GM11168 (cell line): Measurements from ENCODE around the gene ABCG8.
"Not testable (repeated sequence)": the region's sequence is repeated elsewhere in the genome, so short reads cannot be mapped to it uniquely, and the experiment has no call there.

Experiments
- in situ Hi-C: fragments of 300-500 bp; cut with MboI; formaldehyde crosslinking; loops from one replicate; pipeline ENCODE4 v1.12.0; 2022; ENCODE audit warnings: low sequenced_read_pairs; ENCODE audit not compliant: unreplicated experiment

Gene ABCG8

DNA sequence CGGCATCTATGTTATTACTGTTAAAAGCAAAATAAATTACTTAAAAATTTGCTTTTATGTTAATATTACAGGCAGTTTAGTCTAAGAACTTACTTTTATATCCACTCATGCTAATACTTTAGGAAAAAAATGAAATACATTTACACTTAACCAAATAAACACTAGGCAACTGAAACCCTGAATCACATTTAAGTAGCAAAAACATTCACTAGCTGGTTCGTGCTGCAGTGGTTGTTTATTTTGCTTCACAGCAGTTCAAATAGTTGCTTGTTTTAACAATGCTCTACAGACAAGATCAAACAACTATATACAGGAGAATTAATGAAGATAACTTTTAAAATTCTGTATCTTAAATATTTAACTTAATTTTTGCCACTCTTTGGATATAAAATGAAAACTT is 60.8 kb downstream of the ABCG8 start:
- in situ Hi-C loops, result no loop called here

- in situ Hi-C loops, result no loop called here
Measured at GRCh38 chr2:43905371-43905803, 66.6 kb downstream of the ABCG8 start.

DNA sequence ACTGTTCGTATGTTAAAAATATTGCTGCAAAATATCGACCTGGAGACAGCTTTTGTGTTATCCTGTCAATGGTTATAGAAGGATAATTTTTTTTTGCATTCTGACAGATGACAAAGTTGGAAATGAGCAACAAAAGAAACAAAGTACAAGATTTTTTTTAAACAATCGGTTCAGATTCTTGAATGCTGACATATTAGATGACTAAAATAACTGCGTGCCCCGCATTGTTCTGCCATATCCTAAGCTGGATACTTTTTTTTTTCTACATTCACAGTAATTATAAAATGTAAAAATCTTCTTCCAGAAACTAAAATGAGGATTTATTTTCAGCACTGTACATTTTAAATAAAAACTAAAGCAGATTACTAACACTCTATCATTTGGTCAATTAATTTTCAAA is 67.1 kb downstream of the ABCG8 start:
- in situ Hi-C loops, result no loop called here

GRCh38 chr2:43906448-43907109 is 67.8 kb downstream of the ABCG8 start:
- in situ Hi-C loops, result no loop called here

DNA sequence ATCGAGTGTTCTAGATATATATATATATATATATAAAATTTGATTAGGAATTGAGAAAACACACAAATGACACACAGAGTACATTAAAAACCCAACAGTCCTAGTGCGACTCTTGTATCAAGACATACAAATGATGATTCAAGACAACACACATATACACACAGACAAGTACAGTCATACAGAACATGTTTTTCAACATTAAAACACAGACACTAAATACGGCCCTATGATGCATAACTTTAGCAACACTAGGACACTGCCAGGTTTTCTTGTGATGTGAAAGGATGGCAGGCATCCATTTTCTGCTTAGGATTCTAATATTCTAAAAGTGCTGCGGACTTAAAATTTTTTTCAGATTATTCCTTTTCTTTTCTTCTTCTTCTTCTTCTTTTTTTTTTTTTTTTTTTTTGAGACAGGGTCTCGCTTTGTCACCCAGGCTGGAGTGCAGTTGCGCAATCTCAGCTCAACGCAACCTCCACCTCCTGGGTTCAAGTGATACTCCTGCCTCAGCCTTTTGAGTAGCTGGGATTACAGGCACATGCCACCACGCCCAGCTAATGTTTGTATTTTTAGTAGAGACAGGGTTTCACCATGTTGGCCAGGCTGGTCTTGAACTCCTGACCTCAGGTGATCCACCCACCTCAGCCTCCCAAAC is 72.5 kb downstream of the ABCG8 start:
- in situ Hi-C loops, result not testable (repeated sequence)

GRCh38 chr2:43924463-43924862 is 85.7 kb downstream of the ABCG8 start:
- in situ Hi-C loops, result no loop called here

DNA sequence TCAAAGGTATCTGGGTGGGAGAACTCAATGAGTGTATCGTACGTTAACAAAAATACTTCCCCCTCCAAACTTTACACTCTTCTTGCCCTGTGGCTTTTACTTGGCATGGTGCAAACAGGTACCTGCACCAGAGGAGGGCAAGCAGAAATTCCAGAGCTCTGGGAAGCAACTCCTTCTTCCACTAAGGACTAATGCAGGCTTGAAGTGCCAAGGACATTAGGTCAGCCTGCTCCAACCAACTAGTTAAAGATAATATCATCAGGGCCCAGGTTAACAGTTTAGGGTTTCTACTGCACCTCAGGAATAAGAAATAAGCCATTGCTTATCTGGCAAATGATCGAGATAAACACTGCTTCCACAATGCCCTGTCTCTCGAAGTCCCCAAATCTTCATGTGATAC is 86.7 kb downstream of the ABCG8 start:
- in situ Hi-C loops, result no loop called here

- in situ Hi-C loops, result no loop called here
Measured at GRCh38 chr2:43927442-43927841, 88.7 kb downstream of the ABCG8 start.

GRCh38 chr2:43931293-43931692 is 92.5 kb downstream of the ABCG8 start:
- in situ Hi-C loops, result no loop called here
